GM18507 (cell line): ENCODE results near the gene RNF20.
"Not testable (repeated sequence)": the region's sequence is repeated elsewhere in the genome, so short reads cannot be mapped to it uniquely, and the experiment has no call there.

Experiments used
- DNase-seq: peaks from one replicate; pipeline ENCODE4 v3.0.0; 2011; ENCODE audit warnings: low read depth; ENCODE audit not compliant: insufficient read length; ENCODE audit errors: extremely low spot score
- FAIRE-seq: peaks from 2 replicates; lab custom pipeline; 2011; peaks lifted over from hg19 to GRCh38; lab: Jason Lieb, UNC

The RNF20 gene

GRCh38 chr9:101579711-101580545 is 46.3 kb downstream of the RNF20 start:
- FAIRE-seq = no peak
- no peak for DNase-seq

GRCh38 chr9:101582553-101582952 is 48.9 kb downstream of the RNF20 start:
- DNase-seq (no peak), FAIRE-seq (no peak)

GRCh38 chr9:101585740-101586139 is 52.1 kb downstream of the RNF20 start:
- DNase-seq (no peak), FAIRE-seq (no peak)

GRCh38 chr9:101586651-101587050 is 53.0 kb downstream of the RNF20 start:
- no peak for DNase-seq
- no peak for FAIRE-seq

- FAIRE-seq (no peak), DNase-seq (no peak)
Observed at GRCh38 chr9:101587332-101588043, 53.8 kb downstream of the RNF20 start.

- not testable (repeated sequence) for FAIRE-seq, DNase-seq
Observed at GRCh38 chr9:101590074-101590473, 56.4 kb downstream of the RNF20 start.

GRCh38 chr9:101590901-101591300 is 57.2 kb downstream of the RNF20 start:
- FAIRE-seq (no peak), DNase-seq (no peak)

- FAIRE-seq = no peak
- no peak for DNase-seq
Observed at GRCh38 chr9:101591787-101592446, 58.3 kb downstream of the RNF20 start.

GRCh38 chr9:101592788-101593187 is 59.1 kb downstream of the RNF20 start:
- FAIRE-seq = no peak
- no peak for DNase-seq

GRCh38 chr9:101593345-101593744 is 59.7 kb downstream of the RNF20 start:
- FAIRE-seq (no peak), DNase-seq (no peak)

GRCh38 chr9:101594796-101595195 is 61.1 kb downstream of the RNF20 start, which contains the start of gene PPP3R2:
Gene PPP3R2 (minus strand): TSS chr9:101594969. CDS start chr9:101594921, 48 bp downstream.
- DNase-seq = no peak
- no peak for FAIRE-seq

- FAIRE-seq (peak; percentile 68), DNase-seq (no peak)
Observed at GRCh38 chr9:101601904-101602765, 68.5 kb downstream of the RNF20 start.

- no peak for FAIRE-seq
Observed at GRCh38 chr9:101604296-101604695, 70.6 kb downstream of the RNF20 start.

GRCh38 chr9:101605547-101605946 is 71.9 kb downstream of the RNF20 start:
- DNase-seq (no peak), FAIRE-seq (no peak)

More at GRCh38 chr9:101604296-101604695, 70.6 kb downstream of the RNF20 start:
- DNase-seq = no peak
